ENCODE data around the gene THEMIS2.
"Not testable (repeated sequence)": the region's sequence is repeated elsewhere in the genome, so short reads cannot be mapped to it uniquely, and the experiment has no call there.

THEMIS2 gene

GRCh38 chr1:27872059-27872801 lies at the start of gene THEMIS2:
Gene THEMIS2 (plus strand): TSS chr1:27872544. CDS start chr1:27872572, 28 bp downstream.
- no peak for TF ChIP-seq CTCF (IDR thresholded peaks at IDR 0.05; ENCODE audit: low read depth, low read length)
- peak within 1 kb of the TSS; percentile 62 for H3K4me3 ChIP-seq (ENCODE audit: low read depth, low read length)

GRCh38 chr1:27823784-27824183 lies 48.6 kb upstream of the THEMIS2 start:
- no peak overlapping the region for H3K4me3 ChIP-seq (ENCODE audit: low read depth, low read length)
- TF ChIP-seq CTCF (IDR thresholded peaks at IDR 0.05; ENCODE audit: low read depth, low read length), result no peak

GRCh38 chr1:27824411-27824810 lies 47.9 kb upstream of the THEMIS2 start:
- no peak overlapping the region for H3K4me3 ChIP-seq (ENCODE audit: low read depth, low read length)
- TF ChIP-seq CTCF (IDR thresholded peaks at IDR 0.05; ENCODE audit: low read depth, low read length), result no peak

GRCh38 chr1:27829339-27829960 lies 42.9 kb upstream of the THEMIS2 start:
- not testable (repeated sequence) for H3K4me3 ChIP-seq (ENCODE audit: low read depth, low read length)

GRCh38 chr1:27830621-27831440 lies 41.5 kb upstream of the THEMIS2 start, which contains the start of gene PPP1R8:
Gene PPP1R8 (plus strand): TSS chr1:27830782. CDS start chr1:27830836, 54 bp downstream.
- TF ChIP-seq CTCF (IDR thresholded peaks at IDR 0.05; ENCODE audit: low read depth, low read length), result no peak
- H3K4me3 ChIP-seq (ENCODE audit: low read depth, low read length), result peak within 1 kb of the TSS; percentile 95

GRCh38 chr1:27831568-27832410 lies 40.6 kb upstream of the THEMIS2 start:
- TF ChIP-seq CTCF (IDR thresholded peaks at IDR 0.05; ENCODE audit: low read depth, low read length), result no peak
- H3K4me3 ChIP-seq (ENCODE audit: low read depth, low read length), result peak overlapping the region; percentile 95

- H3K4me3 ChIP-seq (ENCODE audit: low read depth, low read length), result no peak overlapping the region
Observed at GRCh38 chr1:27832762-27833161, 39.6 kb upstream of the THEMIS2 start.

More at GRCh38 chr1:27832762-27833161, 39.6 kb upstream of the THEMIS2 start:
- no peak for TF ChIP-seq CTCF (IDR thresholded peaks at IDR 0.05; ENCODE audit: low read depth, low read length)
